Fibroblast of pulmonary artery (primary cell): Measurements from ENCODE around the gene SHROOM4.

Experiments
- DNase-seq: peaks from one replicate; pipeline ENCODE4 v3.0.0-alpha.2; 2010; ENCODE audit warnings: low read depth
- H3K4me3 ChIP-seq: replicated peaks from 2 replicates; pipeline ENCODE4 v1.5.1; 2011; ENCODE audit warnings: low read depth, mild to moderate bottlenecking, control low read depth, low read length, moderate library complexity
- TF ChIP-seq, protein P1 (sequence below): IDR thresholded peaks from 2 replicates; pipeline ENCODE4 v1.5.1; 2011; ENCODE audit warnings: mild to moderate bottlenecking, control low read depth, low read length, inconsistent platforms; ENCODE audit errors: missing control alignments

The SHROOM4 gene

DNA sequence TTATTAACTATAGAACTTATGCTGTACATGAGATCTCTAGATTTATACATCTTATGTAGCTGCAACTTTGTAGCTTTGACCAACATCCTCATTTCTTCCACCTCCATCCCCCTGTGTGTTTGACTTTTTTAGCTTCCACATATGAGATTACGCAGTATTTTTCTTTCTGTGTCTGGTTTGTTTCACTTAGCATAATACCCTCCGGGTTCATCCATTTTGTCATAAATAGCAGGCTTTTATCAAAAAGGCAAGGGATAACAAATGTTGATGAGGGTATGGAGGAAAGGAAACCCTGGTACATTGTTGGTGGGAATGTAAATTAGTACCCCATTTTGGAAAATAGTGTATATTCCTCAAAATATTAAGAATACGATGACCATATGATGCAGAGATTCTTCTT is 227.0 kb downstream of the SHROOM4 start:
- DNase-seq: no peak
- TF ChIP-seq, protein P1, sequence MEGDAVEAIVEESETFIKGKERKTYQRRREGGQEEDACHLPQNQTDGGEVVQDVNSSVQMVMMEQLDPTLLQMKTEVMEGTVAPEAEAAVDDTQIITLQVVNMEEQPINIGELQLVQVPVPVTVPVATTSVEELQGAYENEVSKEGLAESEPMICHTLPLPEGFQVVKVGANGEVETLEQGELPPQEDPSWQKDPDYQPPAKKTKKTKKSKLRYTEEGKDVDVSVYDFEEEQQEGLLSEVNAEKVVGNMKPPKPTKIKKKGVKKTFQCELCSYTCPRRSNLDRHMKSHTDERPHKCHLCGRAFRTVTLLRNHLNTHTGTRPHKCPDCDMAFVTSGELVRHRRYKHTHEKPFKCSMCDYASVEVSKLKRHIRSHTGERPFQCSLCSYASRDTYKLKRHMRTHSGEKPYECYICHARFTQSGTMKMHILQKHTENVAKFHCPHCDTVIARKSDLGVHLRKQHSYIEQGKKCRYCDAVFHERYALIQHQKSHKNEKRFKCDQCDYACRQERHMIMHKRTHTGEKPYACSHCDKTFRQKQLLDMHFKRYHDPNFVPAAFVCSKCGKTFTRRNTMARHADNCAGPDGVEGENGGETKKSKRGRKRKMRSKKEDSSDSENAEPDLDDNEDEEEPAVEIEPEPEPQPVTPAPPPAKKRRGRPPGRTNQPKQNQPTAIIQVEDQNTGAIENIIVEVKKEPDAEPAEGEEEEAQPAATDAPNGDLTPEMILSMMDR: no peak
- H3K4me3 ChIP-seq: no peak overlapping the region

DNA sequence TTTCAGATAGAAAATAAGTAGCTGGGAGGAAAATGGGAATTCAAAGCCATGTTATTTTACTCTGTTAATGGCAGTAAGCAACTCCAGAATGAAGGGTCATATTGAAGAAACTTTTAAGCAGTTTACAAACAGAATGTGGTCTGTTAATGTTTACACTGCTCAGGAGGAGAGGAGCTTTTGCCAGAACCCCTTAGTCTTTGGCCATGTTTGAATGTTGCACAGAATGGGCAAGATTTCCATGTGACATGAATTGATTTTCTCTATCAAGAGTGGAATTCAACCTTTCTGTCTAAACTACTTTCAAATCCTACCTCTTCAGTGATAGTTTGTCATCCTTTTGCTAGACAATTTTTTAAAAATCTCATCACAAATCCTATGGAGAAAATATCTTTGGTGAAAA is 227.6 kb downstream of the SHROOM4 start:
- TF ChIP-seq, protein P1: no peak
- no peak overlapping the region for H3K4me3 ChIP-seq
- DNase-seq: no peak

DNA sequence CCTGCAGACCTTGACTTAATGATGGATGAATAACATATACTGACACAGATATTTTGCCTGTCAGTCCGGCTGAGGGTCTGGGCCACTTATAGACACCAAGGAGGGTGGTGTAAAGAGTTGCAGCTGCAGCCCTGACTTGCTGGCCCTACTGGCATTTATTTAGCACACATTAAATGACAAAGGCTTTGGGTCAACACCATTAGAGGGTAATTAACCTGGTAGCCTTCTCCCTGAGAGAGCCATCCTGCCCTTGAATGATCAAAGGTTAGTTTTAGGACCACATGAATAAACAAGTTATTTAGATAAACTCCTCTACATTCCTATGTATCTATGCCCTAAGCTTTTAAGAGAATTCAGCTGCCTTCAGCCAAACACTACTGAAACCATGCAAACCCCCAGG is 232.6 kb downstream of the SHROOM4 start:
- DNase-seq: no peak
- TF ChIP-seq, protein P1: no peak
- H3K4me3 ChIP-seq: no peak overlapping the region

DNA sequence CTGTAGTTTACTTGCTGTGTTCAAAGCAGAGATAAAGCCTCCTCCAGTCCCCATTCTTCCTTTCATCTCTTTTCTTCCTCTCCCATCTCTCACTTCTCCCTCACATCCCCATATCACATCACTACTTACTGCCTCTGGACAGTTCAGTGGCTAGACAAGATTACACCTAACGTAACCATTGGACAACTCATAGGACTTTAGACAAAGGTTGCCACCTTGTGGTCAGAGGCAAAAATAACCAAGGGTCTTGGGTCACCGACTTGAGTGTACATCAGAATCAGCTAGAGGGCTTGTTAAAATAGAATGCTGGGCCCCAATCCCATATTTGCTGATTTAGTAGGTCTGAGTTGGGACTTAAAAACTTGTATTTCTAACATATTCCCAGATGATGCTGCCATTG is 234.0 kb downstream of the SHROOM4 start:
- peak; percentile 74 for DNase-seq
- no peak overlapping the region for H3K4me3 ChIP-seq
- TF ChIP-seq, protein P1: peak; percentile 54

DNA sequence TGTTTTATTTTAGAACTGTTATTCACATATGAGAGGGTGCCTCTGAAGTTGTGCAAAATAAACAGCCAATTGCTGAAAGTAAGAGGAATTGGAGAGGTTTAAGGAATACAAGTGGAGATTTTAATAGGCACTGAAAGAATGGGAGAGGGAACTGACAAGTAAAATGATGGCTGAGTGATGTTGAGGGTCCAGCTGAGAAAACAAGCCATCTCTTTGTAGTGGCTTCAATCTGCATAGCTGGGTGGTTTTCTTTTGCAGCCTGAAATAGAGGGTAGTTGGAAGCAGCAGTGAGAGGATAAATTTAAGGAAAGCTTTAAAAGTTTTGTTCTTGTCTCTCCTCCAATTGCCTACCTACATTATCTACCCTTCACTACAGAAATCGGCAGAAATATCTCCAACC is 236.7 kb downstream of the SHROOM4 start:
- no peak overlapping the region for H3K4me3 ChIP-seq
- TF ChIP-seq, protein P1: no peak
- DNase-seq: no peak

DNA sequence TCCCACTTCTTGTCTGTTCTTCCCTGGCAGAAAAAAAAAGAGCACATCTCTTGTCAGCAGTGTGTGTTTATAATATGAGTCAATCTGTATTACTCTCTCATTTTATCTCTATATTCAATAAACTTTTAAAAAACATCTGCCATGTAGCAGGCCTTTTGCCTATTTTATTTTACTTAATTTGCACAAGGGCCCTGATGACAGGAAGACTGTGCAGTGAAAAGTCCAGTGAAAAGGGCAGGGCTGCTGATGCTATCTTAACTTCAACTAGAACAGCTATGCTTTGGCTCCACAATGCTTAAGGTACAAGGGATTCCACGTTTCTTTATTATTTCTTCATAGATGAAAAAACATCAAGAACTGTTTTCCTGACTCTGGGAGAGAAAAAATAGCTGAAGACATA is 246.4 kb downstream of the SHROOM4 start:
- H3K4me3 ChIP-seq: no peak overlapping the region
- no peak for DNase-seq
- TF ChIP-seq, protein P1: no peak

DNA sequence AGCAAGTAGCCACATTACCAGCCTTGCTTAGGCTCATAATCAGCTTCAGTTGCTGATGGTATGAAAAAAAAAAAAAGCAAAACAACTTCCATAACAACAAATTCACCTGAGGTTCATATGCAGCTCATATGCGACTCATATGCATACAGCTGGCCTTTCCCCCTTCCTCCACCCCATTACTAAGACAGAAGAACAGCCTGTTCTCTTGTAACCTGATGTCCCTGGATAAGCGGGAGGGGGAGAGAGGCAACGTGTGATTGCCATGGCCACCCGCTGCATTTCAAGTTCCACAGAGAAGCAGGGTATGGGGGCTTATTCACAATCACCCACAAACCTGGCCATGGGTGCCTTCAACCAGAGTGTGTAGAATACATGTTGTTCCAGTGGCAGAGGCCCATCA is 248.3 kb downstream of the SHROOM4 start:
- TF ChIP-seq, protein P1: no peak
- H3K4me3 ChIP-seq: no peak overlapping the region
- DNase-seq: no peak
